GM18502 (cell line): ENCODE measurements around the gene PARVB.
"Not testable (repeated sequence)": the region's sequence is repeated elsewhere in the genome, so short reads cannot be mapped to it uniquely, and the experiment has no call there.

ENCODE experiments used
- ATAC-seq: cut with Tn5 transposase; IDR thresholded peaks from one replicate; pipeline ENCODE4 v1.9.1; 2021; ENCODE audit warnings: mild to moderate bottlenecking; ENCODE audit not compliant: unreplicated experiment, poor library complexity

PARVB gene

DNA sequence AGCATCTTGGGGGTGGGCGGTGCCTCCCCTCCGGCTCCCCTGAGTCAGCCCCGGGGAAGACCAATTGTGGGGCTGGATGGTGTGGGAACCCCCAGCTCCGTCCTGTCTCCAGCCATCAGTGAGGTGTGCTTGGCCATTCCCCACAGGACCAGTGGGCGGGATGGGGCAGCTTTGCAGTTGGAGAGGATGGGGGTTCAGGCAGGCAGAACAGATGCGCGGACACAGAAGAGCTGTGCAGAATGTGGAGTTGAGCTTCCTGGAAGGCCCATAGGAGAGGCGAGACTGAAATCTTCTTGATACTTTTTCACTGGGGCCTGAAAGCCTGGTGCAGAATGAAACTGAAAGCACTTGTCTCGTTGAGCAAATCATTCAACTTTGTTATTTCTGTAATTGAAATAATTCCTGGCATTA lies 23.8 kb downstream of the PARVB start:
- ATAC-seq = no peak

DNA sequence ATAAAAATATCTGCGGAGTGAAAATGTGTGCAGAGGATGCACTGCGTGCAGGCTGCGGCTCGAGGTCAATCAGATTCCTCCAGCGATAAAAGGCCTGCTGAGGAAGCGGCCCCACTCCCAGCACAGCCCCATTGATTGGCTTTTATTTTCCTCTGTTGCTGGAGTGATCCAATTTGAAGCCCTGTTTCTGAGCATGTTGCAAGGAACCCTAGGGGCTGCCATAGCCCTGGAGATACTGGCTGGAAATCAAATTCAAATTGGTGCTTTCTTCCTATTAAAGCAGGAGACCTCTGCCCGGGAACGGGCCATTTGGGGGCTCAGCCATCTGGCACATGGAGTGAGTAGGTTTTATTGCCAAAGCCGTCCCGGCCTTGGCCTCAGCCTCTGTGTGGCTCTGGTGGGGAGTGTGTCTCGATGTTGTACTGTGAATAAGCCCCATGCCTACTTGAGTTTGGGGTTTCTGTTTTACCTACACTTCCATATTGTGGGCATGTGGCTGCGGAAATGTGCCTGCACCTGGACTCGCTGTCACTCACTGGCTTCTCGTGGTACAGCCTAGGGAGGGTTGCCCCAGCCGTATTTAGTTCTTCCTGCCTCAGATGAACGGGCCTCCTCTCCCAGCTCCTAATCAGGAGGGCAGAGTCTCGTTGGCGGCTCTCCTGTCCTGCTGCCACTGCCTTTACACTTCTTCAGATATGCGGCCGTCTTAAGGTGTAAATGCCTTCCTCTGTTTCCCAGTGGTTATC lies 25.6 kb downstream of the PARVB start:
- no peak for ATAC-seq

DNA sequence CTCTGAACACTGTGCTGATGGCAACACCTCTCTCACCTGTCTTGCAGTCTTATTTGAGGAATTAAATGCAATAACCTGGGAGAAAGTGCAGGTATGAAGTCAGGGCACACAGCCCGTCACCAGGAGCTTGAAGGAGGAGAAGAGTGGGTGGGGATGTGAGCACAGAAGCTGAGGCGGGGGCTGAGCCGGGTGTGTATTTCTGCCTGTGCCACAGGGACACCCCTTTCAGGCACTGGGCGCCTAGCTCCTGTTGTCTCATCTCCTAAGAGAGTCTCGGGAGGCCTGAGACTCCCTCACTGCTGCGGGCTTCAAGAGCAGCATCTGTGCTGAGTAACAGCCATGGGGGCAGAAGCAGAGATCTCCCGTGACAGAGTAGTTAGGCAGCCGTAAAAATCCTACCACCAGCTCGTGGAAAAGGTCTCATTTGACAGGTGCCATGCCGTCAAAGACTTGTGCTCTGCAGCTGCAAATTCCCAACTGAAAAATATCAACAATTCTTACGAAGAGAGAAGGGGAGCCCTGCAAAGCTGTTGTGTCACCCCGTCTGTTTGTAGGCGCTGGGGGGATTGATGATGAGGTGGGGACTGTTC lies 26.8 kb downstream of the PARVB start:
- ATAC-seq = no peak

DNA sequence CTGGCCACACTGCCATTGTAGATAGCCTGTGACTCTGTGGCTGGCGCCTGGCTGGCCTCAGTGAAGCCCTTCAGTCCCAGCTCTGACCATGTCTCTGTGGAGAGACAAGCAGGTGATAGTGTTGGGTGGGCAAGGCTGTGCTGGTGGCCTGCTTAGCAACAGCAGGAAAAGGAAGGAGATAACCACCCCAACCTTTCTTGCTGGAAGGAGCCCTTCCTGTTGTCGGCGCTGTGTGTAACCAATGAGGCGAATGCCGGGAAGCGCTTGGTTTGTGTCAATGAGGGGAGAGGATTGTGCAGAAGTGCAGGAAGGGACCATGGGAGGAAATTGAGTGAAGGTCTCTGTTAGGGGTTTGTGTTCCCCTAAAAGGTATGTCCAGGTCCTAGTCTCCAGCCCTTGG lies 27.3 kb downstream of the PARVB start:
- ATAC-seq = no peak

DNA sequence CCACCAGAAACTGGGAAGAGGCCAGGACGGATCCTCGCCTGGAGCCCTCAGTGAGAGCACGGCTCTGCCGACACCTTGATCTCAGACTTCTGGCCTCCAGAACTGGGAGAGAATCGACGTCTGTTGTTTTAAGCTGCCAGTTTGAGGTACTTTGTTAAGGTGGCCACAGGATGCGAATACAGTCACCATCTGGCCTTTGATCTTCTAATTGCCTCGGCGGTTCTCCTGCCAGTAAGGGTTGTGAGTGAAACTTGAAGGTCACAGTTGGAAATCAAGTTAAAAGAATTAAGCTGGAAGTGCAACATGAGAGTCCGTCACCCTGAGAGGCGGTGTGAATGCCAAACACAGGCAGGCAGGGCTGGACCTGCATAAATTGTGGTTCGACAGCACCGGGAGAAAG lies 27.9 kb downstream of the PARVB start:
- ATAC-seq = no peak

DNA sequence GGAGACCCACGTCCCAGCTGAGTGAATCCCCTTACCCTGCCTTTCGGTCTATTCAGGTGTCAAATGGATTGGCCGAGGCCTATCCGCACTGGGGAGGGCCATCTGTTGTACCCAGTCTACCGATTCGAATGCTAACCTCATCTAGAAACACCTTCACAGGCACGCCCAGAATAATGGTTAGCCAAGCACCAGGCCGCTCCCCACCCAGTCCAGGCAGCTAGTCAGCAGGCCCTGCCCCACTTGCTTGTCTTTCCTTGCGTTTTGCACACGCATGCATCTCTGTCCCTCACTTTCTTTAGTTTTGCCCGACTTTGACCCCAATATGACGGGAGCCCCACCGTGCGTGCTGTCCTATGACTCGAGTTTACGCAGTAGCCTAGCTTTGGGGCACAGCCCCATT lies 31.7 kb downstream of the PARVB start:
- no peak for ATAC-seq

DNA sequence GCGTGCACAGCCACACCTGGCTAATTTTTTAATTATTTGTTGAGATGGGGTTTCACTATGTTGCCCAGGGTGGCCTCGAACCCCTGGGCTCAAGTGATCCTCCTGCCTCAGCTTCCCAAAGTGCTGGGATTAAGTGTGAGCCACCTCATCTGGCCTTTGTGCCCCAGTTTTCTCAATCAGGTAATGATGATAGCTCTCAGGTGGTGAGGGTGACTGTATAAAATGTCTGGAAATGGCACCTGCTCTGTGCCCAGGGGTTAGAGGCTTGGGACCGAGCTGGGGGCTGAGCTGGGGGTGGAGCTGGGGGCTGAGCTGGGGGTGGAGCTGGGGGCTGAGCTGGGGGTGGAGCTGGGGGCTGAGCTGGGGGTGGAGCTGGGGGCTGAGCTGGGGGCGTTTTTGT lies 32.5 kb downstream of the PARVB start:
- ATAC-seq = not testable (repeated sequence)

DNA sequence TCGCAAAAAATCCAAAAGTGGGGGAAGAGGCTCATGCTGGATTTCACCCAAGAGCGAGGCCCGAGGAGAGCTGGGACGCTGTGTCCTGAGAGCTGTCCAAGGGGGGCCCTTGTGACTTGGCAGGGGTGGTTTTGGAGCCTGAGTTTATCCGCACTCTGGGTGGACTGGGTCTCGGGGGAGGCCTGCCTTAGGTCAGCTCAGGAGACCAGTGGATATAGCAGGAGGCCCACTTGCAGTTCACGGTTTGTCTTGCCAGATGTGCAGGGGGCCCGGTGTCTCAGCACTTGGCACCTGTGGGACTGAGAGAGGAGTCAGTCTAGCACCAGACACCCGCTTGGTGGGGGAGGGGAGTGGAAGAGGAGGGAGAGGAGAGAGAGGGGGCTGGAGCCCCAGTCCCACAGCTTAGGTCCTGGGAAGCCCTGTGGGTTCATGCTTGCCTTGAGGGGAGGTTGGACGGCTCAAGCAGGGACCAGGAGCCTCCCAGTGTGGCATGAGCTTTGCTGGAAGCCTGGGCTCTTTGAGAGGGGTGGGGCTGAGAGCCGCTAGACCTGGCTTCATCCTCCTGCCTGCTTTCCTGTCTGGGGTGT lies 33.4 kb downstream of the PARVB start:
- ATAC-seq = no peak

DNA sequence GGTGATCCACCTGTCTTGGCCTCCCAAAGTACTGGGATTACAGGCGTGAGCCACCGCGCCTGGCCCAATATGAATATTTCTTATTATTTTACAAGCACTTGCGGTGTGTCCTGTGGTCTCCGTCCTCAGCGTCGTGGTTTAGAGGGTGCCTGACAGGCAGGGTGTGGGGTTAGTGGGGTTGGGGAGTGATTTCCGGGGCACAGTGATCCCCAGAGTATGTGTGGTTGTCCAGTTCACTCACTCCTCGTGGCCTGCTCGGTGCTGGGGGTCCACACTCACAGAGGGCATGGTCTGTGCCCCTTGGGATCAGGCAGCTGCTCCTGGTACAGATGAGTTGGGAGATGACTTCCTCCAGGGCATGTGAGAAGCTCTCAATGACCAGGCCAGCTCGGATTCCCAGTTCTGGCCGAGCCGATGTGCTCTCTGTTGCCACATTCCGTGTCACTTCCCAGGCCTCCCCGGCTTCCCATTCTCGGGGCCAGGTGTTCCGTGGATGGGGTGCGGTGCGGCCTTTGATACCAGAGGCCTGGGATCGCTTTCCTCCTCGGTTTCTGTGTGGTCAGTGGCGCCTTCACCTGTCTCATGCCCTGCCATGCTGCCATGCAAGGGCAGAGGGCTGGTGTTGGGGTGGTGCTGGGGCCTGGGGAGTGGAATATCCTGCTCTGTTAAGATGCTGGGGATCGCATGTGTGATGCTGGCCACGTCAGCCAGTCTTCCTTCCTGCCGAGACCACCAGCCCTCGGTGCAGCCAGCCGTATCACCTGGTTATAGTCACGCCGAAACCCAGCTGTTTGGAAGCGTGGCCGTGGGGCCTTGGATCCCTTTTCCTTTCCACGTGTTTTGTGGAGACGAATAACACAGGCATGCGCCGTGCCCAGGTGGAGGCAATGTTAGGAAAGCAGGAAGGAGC lies 39.6 kb downstream of the PARVB start:
- no peak for ATAC-seq

DNA sequence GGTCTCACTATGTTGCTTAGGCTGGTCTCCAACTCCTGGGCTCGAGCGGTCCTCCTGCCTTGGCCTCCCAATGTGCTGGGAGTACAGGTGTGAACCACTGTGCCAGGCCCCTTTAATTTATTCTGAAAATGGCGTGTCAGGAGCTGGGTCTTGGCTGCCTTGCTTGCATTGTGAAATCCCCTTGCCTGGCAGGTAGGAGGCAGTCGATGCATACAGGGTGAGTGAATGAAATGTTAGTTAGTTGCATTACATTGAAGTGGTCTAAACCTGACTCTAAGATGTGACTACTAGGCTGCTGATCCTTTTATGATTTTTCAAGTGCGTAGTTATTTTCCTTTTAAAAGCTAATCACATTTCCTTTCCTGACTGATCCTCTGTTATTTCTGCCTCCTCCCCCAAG lies 42.9 kb downstream of the PARVB start:
- no peak for ATAC-seq

DNA sequence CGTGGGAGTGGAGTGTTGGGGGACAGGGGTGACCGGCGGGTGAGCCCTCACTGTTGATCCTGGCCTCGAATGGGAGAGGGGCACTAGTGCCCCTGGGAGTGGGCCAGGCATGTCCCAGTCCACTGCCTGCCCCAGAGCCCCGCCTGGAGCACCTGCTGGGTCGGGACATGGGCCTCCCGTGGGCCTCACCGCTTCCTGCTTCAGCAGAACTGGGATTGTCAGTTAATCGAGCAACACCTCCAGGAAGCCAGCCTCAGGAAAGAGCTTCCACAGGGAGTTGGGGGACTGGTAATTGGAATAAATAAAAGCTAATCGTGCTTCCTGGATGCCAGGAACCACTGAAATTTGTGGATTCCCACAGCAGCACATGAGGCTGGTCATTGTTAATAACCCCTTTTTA lies 43.8 kb downstream of the PARVB start:
- no peak for ATAC-seq

DNA sequence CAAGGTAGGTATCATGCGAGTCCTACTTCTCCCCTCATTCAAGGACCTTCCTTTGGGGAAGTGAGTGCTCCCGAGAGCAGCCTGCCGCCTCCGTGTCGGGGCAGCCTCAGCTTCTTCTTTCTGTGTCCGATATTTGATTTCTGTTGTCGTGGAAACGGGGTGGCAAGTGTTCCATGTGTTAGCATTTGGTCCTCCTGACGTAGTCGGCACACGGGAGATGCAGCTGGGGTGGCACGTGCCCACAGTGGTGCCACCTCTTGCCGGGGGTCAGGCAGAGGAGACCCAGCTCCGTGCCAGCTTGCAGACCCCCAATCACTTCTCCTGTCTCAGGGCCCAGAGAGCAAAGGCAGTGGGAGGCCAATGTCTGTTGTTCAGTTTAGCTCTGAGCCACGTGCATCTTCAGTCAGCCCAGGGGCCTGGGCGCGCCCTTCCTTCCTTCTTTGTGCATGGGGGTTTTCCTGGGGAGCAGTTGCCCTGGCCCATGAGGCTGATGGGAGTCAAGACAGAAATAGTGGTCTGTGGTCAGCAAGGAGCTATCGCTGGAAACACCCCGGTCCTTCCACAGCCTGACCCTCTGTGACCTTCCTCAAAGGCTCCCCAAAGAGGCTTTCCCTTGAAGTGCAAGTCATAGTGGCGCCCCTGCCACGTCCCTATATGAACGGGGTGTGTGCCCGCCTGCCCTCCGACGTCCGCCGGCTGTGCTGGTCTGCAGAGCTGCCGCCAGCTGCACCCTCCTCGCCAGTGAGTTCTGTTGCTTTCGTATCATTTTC lies 44.5 kb downstream of the PARVB start:
- peak; percentile 58 for ATAC-seq

DNA sequence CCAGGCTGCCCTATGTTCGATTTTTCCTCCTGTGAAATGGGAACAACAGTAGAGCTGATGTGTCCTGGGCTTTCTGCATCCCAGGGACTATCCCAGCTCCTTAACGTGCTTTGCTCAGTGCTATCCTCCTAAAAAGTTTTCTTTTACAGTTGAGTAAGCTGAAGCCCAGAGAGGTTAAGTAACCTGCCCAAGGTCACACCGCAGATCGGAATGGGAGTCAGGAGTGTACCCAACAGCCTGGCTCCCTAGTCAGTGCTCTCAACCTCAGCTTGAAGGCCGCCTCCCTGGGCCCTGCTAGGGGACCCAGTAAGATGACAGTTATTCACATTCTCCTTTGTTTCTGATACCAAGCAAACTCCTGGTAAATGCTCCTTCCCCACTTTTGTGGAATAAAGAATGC lies 45.9 kb downstream of the PARVB start:
- no peak for ATAC-seq

DNA sequence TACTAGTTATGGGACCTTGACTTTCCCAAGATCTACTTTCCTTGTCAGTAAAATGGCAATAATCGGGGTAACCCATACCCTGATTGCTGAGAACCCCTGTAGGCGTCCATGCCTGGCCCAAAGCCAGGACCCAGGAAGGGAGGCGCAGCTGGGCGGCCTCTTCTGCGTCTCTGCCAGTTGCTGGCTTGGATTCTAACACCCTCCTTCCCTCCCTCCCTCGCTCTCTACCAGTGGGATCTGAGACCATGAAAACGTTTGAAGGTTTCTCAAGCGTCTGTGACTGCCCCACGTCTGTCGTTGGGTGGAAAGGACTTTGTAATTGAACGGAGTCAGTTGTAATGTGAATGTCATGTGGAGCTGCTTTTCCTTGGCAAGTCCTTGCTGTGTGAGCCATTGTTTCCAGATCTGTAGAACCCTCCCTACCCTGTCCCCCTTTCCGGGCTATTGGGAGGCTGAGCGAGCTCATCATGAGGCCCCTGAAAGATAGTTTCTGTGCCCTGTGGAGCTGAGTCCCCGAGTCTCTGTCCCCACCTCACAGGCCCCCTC lies 47.8 kb downstream of the PARVB start:
- ATAC-seq = no peak

DNA sequence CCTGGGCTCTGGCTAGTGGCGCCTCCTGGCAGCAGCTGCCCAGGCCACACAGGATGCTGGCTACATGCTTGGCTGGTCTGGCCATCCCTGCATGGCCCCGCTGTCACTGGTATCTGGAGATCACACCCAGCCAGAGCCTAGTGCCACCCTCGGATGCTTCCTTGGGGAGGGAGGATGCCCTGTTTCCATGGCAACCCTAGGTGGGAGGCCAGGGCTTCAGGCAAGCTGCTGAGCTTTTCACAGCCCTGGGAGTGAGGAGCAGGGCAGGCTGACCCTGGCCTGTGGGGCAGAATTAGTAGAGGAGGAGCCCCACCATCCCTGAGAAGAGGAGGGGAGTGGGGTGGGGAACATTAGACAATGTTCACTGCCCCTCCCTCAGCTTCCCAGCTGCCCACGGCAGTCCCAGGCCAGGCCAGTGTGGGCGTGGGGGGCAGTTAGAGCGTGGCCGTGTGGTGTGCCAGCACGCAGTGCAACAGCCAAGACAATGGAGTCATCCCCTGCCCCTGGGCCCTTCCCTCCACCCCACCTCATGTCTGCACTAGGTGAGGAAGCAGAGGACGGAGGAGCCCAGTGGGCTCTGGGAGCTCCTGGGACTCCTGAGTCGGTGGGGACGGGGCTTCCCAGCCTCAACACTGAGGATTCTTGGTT lies 50.4 kb downstream of the PARVB start:
- no peak for ATAC-seq

DNA sequence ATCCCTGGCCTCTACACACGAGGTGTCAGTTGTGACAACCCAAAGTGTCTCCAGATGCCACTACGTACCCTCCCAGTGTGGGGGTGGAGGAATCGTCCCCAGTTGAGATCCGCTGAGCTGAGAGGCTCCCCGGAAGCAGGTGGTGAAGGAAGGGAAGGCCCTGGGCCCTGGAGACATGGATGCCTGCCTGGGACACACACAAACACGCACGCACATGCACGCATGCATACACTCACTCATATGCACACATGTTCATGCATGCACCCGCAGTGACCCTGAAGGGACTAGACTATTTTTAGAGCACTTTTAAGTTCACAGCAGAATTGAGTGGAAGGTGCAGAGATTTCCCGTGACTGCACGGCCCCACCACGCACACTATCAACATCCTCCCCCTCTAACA lies 50.9 kb downstream of the PARVB start:
- no peak for ATAC-seq

DNA sequence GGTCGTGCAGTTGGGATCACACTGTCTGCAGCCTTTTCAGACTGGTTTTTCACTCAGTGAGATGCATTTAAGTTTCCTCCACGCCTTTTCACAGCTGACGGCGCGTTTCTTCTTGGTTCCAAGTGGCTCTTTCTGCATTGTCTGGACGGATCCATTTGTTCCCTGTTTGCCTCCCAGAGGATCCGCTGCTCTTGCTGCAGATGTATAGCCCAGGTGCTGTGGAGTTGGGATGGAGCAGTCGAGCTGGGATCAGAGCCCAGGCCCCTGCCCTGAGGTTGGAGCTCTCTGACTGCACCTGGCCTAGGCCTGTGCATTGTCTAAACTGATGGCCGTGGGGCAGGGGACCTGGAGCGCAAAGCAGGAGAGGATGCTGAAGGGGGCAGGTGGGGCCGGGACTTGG lies 51.6 kb downstream of the PARVB start:
- ATAC-seq = no peak

DNA sequence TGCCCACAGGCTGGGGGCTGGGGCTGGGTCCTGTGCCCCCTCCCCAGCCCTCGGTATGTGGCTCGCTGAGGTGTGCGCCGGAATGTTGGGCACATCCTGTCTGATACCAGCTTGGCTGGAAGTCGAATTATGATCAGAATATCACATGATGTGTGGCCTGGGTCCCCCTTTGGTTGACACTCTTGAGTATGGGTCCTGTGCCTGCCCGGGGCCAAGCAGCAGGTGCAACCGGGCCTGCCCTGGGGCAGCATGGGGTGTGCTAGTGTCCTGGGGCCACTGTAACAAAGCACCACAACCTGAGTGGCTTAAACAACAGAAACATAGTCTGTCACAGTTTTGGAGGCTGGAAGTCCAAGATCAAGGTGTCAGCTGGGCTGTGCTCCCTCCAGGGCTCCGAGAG lies 52.7 kb downstream of the PARVB start:
- no peak for ATAC-seq
